Sigmoid colon (tissue), 7 donors: ENCODE measurements around the gene GLS2. TPM values are rescaled to one million over a fixed set of nuclear protein-coding genes. Genes with fewer than 3 reads are reported as not detected.
"Not testable (repeated sequence)": the region's sequence is repeated elsewhere in the genome, so short reads cannot be mapped to it uniquely, and the experiment has no call there.

Experiments used
- DNase-seq: peaks from one replicate; pipeline ENCODE4 v3.0.0-alpha.2; 2019
- H3K27ac ChIP-seq, 4 donors: fragments of 200-600 bp; sonication (generic); one replicate each; pipeline ENCODE4 v1.5.1; 2016 to 2019; ENCODE audit warnings: mild to moderate bottlenecking in 1 of 4
- H3K27me3 ChIP-seq, 3 donors: fragments of 200-600 bp; sonication (generic); one replicate each; pipeline ENCODE4 v1.5.1; 2019; ENCODE audit warnings: mild to moderate bottlenecking in 1 of 3
- H3K36me3 ChIP-seq, 4 donors: fragments of 200-600 bp; sonication (generic); one replicate each; pipeline ENCODE4 v1.5.1; 2016 to 2019
- H3K4me1 ChIP-seq, 4 donors: fragments of 200-600 bp; sonication (generic); one replicate each; pipeline ENCODE4 v1.5.1; 2017 to 2019
- H3K4me3 ChIP-seq, 4 donors: fragments of 200-600 bp; sonication (generic); one replicate each; pipeline ENCODE4 v1.5.1; 2017 to 2019; ENCODE audit warnings: mild to moderate bottlenecking in 2 of 4, moderate library complexity in 1 of 4
- H3K9me3 ChIP-seq, 4 donors: fragments of 200-600 bp in 3 of 4; sonication (generic) in 3 of 4; one replicate each; pipeline versions ENCODE4 v1.5.1 to v1.6.1; 2013 to 2019
- EP300 ChIP-seq, 4 donors: sonication (generic); formaldehyde crosslinking; IDR thresholded peaks; one replicate each; pipeline ENCODE4 v1.6.1; 2017; ENCODE audit warnings: antibody characterized with exemption in 4 of 4
- POLR2A ChIP-seq, 2 donors: fragments of 450-650 bp; IDR thresholded peaks; one replicate each; pipeline ENCODE4 v1.6.1; 2016; ENCODE audit warnings: antibody characterized with exemption in 2 of 2, mild to moderate bottlenecking in 2 of 2, moderate library complexity in 2 of 2
- POLR2AphosphoS5 ChIP-seq, 4 donors: sonication (generic); formaldehyde crosslinking; IDR thresholded peaks; one replicate each; pipeline ENCODE4 v1.6.1; 2017; ENCODE audit warnings: antibody characterized with exemption in 4 of 4
- WGBS, 2 donors: extraction: QIAGEN DNeasy Blood & Tissue Kit; methylation state at CpG; one replicate each; pipeline ENCODE4 v1.1.7; 2013; 5-methylcytosine and 5-hydroxymethylcytosine counted together
- intact Hi-C: fragments of 100-400 bp; cut with DNase I; formaldehyde crosslinking; loops from one replicate; pipeline ENCODE4 v1.15.1; 2023
- polyA plus RNA-seq, 3 donors: library from polyadenylated mRNA; stranded (reverse); fragments of 200-250 nt; gene quantifications; one replicate each; pipeline ENCODE4 v1.2.3, GENCODE V29; 2013
- total RNA-seq, 4 donors: library from RNA; depleted of rRNA; stranded (reverse); fragments of >200 nt; gene quantifications; one replicate each; pipeline ENCODE4 v1.1.0, GENCODE V29; 2016
- TF ChIP-seq, protein P1 (sequence below), 4 experiments: fragments of 450-650 bp in 3 of 4; fragments of 200-600 bp in 1 of 4; IDR thresholded peaks; one replicate each; pipeline ENCODE4 v1.5.1; 2016 to 2019; ENCODE audit warnings: antibody characterized with exemption in 4 of 4, mild to moderate bottlenecking in 3 of 4, moderate library complexity in 2 of 4
- donor health status: healthy with polysubstance abuse.
- donor health status: Bipolar disorder and iron deficiency.
- donor health status: healthy.

GLS2 gene
- total and polyA plus RNA-seq, 7 donors = 0.66 to 3.5 (median 1.2) TPM; not detected in 2

DNA sequence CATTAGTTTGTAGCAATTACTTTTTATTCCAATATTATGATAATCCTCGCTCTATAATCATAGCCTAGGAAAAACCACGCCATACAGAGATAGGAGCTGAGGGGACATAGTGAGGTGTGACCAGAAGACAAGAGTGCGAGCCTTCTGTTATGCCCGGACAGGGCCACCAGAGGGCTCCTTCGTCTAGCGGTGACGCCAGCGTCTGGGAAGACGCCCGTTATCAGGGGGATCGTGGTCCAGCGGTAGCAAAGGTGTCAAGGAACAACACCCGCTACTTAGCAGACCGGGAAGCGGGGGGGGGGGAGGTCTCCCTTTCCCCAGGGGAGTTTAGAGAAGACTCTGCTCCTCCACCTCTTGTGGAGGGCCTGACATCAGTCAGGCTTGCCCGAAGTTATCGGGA lies 8.7 kb upstream of the GLS2 start:
- 14 to 15% methylated on average over 17 of the region's 17 CpGs for WGBS, 2 donors
- intact Hi-C loops, H3K36me3 ChIP-seq, H3K9me3 ChIP-seq, H3K4me1 ChIP-seq, H3K27me3 ChIP-seq, H3K27ac ChIP-seq: not testable (repeated sequence)
- peak overlapping the region in 1 of 4 donors; percentile 25 for H3K4me3 ChIP-seq
- TF ChIP-seq, protein P1, sequence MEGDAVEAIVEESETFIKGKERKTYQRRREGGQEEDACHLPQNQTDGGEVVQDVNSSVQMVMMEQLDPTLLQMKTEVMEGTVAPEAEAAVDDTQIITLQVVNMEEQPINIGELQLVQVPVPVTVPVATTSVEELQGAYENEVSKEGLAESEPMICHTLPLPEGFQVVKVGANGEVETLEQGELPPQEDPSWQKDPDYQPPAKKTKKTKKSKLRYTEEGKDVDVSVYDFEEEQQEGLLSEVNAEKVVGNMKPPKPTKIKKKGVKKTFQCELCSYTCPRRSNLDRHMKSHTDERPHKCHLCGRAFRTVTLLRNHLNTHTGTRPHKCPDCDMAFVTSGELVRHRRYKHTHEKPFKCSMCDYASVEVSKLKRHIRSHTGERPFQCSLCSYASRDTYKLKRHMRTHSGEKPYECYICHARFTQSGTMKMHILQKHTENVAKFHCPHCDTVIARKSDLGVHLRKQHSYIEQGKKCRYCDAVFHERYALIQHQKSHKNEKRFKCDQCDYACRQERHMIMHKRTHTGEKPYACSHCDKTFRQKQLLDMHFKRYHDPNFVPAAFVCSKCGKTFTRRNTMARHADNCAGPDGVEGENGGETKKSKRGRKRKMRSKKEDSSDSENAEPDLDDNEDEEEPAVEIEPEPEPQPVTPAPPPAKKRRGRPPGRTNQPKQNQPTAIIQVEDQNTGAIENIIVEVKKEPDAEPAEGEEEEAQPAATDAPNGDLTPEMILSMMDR (IDR thresholded peaks at IDR 0.05) = peak in 1 of 4 experiments; percentile 48
- DNase-seq = peak; percentile 89

DNA sequence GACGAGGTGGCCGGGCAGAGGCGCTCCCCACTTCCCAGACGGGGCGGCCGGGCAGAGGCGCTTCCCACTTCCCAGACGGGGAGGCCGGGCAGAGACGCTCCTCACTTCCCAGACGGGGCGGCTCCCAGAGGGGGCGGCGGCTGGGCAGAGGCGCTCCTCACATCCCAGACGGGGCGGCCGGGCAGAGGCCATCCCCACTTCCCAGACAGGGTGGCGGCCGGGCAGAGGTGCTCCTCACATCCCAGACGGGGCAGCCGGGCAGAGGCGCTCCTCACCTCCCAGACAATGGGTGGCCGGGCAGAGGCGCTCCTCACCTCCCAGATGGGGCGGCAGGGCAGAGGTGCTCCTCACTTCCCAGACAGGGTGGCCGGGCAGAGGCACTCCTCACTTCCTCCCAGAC lies 6.5 kb upstream of the GLS2 start:
- intact Hi-C loops, H3K27ac ChIP-seq, H3K4me1 ChIP-seq, H3K9me3 ChIP-seq, DNase-seq, H3K4me3 ChIP-seq, H3K27me3 ChIP-seq, H3K36me3 ChIP-seq: not testable (repeated sequence)
- 96 to 97% methylated on average over 27 of the region's 27 CpGs for WGBS, 2 donors

DNA sequence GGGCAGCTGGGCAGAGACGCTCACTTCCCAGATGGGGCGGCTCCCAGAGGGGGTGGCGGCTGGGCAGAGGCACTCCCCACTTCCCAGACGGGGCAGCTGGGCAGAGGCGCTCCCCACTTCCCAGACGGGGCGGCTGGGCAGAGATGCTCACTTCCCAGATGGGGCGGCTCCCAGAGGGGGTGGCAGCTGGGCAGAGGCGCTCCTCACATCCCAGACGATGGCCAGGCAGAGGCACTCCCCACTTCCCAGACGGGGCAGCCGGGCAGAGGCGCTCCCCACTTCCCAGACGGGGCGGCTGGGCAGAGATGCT lies 6.1 kb upstream of the GLS2 start:
- WGBS, 2 donors = 95 to 97% methylated on average over 15 of the region's 15 CpGs
- H3K27me3 ChIP-seq = not testable (repeated sequence)

DNA sequence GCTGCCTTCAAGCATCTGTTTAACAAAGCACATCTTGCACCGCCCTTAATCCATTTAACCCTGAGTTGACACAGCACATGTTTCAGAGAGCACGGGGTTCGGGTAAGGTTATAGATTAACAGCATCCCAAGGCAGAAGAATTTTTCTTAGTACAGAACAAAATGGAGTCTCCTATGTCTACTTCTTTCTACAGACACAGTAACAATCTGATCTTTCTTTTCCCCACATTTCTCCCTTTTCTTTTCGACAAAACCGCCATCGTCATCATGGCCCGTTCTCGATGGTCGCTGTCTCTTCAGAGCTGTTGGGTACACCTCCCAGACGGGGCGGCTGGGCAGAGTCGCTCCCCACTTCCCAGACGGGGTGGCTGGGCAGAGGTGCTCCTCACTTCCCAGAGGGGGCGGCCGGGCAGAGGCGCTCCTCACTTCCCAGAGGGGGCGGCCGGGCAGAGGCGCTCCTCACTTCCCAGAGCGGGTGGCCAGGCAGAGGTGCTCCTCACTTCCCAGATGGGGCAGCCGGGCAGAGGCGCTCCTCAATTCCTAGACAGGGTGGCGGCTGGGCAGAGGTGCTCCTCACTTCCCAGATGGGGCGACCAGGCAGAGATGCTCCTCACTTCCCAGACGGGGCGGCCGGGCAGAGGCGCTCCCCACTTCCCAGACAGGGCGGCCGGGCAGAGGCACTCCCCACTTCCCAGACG lies 5.6 kb upstream of the GLS2 start:
- H3K9me3 ChIP-seq, H3K27ac ChIP-seq, H3K36me3 ChIP-seq, DNase-seq, H3K27me3 ChIP-seq, H3K4me1 ChIP-seq, H3K4me3 ChIP-seq, intact Hi-C loops: not testable (repeated sequence)
- WGBS, 2 donors = 89 to 92% methylated on average over 31 of the region's 31 CpGs

More for the DNA sequence above, 6.1 kb upstream of the GLS2 start:
- H3K36me3 ChIP-seq, H3K27ac ChIP-seq, intact Hi-C loops, DNase-seq, H3K9me3 ChIP-seq, H3K4me1 ChIP-seq, H3K4me3 ChIP-seq: not testable (repeated sequence)

DNA sequence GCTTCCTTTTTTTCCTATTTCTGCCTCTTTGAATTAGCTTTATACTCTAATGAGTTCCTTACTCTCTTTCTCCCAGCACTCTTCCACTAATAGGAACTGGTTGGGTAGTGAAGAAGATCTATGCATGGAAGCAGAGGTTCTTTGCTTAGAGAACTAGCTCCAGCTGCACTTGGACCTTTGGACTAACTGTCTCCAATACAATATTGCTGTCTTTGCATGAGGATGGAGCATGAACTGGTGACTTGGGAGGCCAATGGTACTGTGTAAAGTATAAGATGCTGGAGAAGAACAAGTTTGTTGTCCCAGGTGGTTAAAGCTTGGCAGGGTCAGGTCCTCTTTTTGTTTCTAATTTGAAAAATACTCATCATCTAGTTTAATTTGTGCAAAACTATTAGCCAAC lies 2.4 kb upstream of the GLS2 start:
- H3K9me3 ChIP-seq = no peaks in the 10 kb centered on the region
- no peaks in the 10 kb centered on the region for H3K36me3 ChIP-seq
- TF ChIP-seq, protein P1 (IDR thresholded peaks at IDR 0.05) = no peak
- TF ChIP-seq POLR2A (IDR thresholded peaks at IDR 0.05) (no peak), POLR2AphosphoS5 (IDR thresholded peaks at IDR 0.05) (no peak), EP300 (IDR thresholded peaks at IDR 0.05) (no peak)
- intact Hi-C loops = no loop called here
- DNase-seq = no peak
- no peaks in the 10 kb centered on the region for H3K27me3 ChIP-seq
- H3K4me1 ChIP-seq = peaks cover 0 to 18% (median 17%) of the 10 kb centered on the region in 4 donors
- no peak overlapping the region for H3K4me3 ChIP-seq
- H3K27ac ChIP-seq = no peak overlapping the region

DNA sequence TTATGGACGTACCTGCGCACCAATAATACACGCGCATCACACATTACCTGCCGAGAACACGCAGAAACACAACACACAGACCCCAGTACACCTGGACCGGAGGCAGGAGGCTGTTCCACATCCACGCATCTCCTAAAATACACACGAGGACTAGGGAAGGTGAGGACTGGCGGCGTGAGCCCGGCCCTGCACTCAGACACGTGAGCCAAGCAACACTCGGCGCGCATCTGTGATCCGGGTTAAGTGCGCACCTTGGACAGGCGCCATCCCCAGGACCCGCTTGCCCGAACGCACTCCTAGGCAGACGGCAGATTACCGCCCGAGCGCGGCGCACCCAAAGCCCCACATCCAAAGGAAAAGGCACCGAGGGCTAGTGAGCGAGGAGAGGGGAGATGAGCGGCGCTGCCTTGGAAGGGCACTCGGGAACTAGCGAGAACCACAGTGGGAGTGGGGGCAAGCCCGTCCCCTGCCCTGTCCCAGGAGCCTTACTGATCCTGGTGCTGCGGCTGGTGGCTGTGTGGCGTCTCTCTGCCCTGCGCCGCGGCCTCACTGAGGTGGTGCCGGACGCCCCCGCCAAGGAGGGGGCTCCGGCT lies 417 bp downstream of the GLS2 start:
- no peak for TF ChIP-seq EP300 (IDR thresholded peaks at IDR 0.05)
- no peak for TF ChIP-seq POLR2A (IDR thresholded peaks at IDR 0.05)
- TF ChIP-seq POLR2AphosphoS5 (IDR thresholded peaks at IDR 0.05) = no peak
- TF ChIP-seq, protein P1 (IDR thresholded peaks at IDR 0.05) = no peak
- WGBS, 2 donors = 2 to 7% methylated on average over 44 of the region's 44 CpGs
- H3K27me3 ChIP-seq = no peaks in the 10 kb centered on the region
- intact Hi-C loops = no loop called here
- peak overlapping the region in 2 of 4 donors; percentile 21 to 46 for H3K27ac ChIP-seq
- DNase-seq = peak; percentile 80
- H3K4me3 ChIP-seq = peak overlapping the region; percentile 40 to 67 (median 63)
- no peaks in the 10 kb centered on the region for H3K36me3 ChIP-seq
- H3K9me3 ChIP-seq = no peaks in the 10 kb centered on the region
- H3K4me1 ChIP-seq = peaks cover 0 to 18% (median 17%) of the 10 kb centered on the region in 4 donors
